Measurements from ENCODE around the gene PHKG2. TPM values are rescaled to one million over a fixed set of nuclear protein-coding genes. Genes with fewer than 3 reads are reported as not detected.

Gene PHKG2
- polyA plus RNA-seq, 1 donor (not counting 4 experiments of a cell fraction or from before 2014, with no cell fraction given) = 31.8 TPM

- peaks cover 21% of the 10 kb centered on the region for H3K4me1 ChIP-seq (ENCODE audit: control insufficient read depth, extremely low read depth, insufficient read depth, low read length)
- H3K27me3 ChIP-seq (ENCODE audit: control insufficient read depth, extremely low read depth, insufficient read depth, low read length) = no peaks in the 10 kb centered on the region
- no peak overlapping the region for H3K9ac ChIP-seq (ENCODE audit: control insufficient read depth, extremely low read depth, insufficient read depth, low read length)
- H3K9me1 ChIP-seq (ENCODE audit: control insufficient read depth, extremely low read depth, insufficient read depth, low read length) = no peaks in the 10 kb centered on the region
- peaks cover 37% of the 10 kb centered on the region for H3K79me2 ChIP-seq (ENCODE audit: control insufficient read depth, insufficient read depth, low read length)
- DNase-seq (ENCODE audit: low read depth, low spot score) = no peak
- TF ChIP-seq EZH2 (IDR thresholded peaks at IDR 0.05; ENCODE audit: low read length) = no peak
- TF ChIP-seq CTCF (optimal IDR thresholded peaks at IDR 0.05 in 1 of 3, IDR thresholded peaks at IDR 0.05 in 1 of 3, conservative IDR thresholded peaks at IDR 0.05 in 1 of 3; ENCODE audit: extremely low read depth in 1 of 3, insufficient read depth in 2 of 3, low read length in 3 of 3) = no peak
- H3K36me3 ChIP-seq (ENCODE audit: control insufficient read depth in 2 of 2, extremely low read depth in 1 of 2, insufficient read depth in 2 of 2, low read length in 2 of 2) = peaks cover 19 to 37% of the 10 kb centered on the region in 2 experiments
- H2AFZ ChIP-seq (ENCODE audit: control insufficient read depth, low read length) = no peak overlapping the region
- no peak for FAIRE-seq
- dilution Hi-C loops (cut with MboI; ENCODE audit: extremely low pct_ligation_motif_present, low sequenced_read_pairs) = no loop called here
- H3K9me3 ChIP-seq (ENCODE audit: control insufficient read depth, low read depth, low read length) = no peaks in the 10 kb centered on the region
- peaks cover 4% of the 10 kb centered on the region for H4K20me1 ChIP-seq (ENCODE audit: control insufficient read depth, extremely low read depth, insufficient read depth, low read length)
- H3K27ac ChIP-seq (ENCODE audit: control insufficient read depth, insufficient read depth, low read length) = peak overlapping the region; percentile 65
- no peak overlapping the region for H3K4me3 ChIP-seq (ENCODE audit: control insufficient read depth in 2 of 3, extremely low read depth in 1 of 3, insufficient read depth in 2 of 3, low read depth in 1 of 3, low read length in 3 of 3)
- no peak overlapping the region for H3K4me2 ChIP-seq (ENCODE audit: control insufficient read depth, extremely low read depth, insufficient read depth, low read depth, low read length)
Observed at GRCh38 chr16:30746638-30747175, 1.5 kb upstream of the PHKG2 start.

- TF ChIP-seq EZH2 (IDR thresholded peaks at IDR 0.05; ENCODE audit: low read length) (no peak), CTCF (optimal IDR thresholded peaks at IDR 0.05 in 1 of 3, IDR thresholded peaks at IDR 0.05 in 1 of 3, conservative IDR thresholded peaks at IDR 0.05 in 1 of 3; ENCODE audit: extremely low read depth in 1 of 3, insufficient read depth in 2 of 3, low read length in 3 of 3) (no peak)
- Histone ChIP-seq H3K4me3 (ENCODE audit: control insufficient read depth in 2 of 3, extremely low read depth in 1 of 3, insufficient read depth in 2 of 3, low read depth in 1 of 3, low read length in 3 of 3) (peak overlapping the region in 1 of 3 experiments; percentile 65), H3K4me1 (ENCODE audit: control insufficient read depth, extremely low read depth, insufficient read depth, low read length) (peaks cover 15% of the 10 kb centered on the region), H3K9ac (ENCODE audit: control insufficient read depth, extremely low read depth, insufficient read depth, low read length) (peak overlapping the region; percentile 69), H3K79me2 (ENCODE audit: control insufficient read depth, insufficient read depth, low read length) (peaks cover 34% of the 10 kb centered on the region), H3K9me3 (ENCODE audit: control insufficient read depth, low read depth, low read length) (no peaks in the 10 kb centered on the region), H3K27ac (ENCODE audit: control insufficient read depth, insufficient read depth, low read length) (peak overlapping the region; percentile 65), H2AFZ (ENCODE audit: control insufficient read depth, low read length) (no peak overlapping the region), H3K4me2 (ENCODE audit: control insufficient read depth, extremely low read depth, insufficient read depth, low read depth, low read length) (peak overlapping the region; percentile 73), H3K36me3 (ENCODE audit: control insufficient read depth in 2 of 2, extremely low read depth in 1 of 2, insufficient read depth in 2 of 2, low read length in 2 of 2) (peaks cover 21 to 37% of the 10 kb centered on the region in 2 experiments), H3K27me3 (ENCODE audit: control insufficient read depth, extremely low read depth, insufficient read depth, low read length) (no peaks in the 10 kb centered on the region), H4K20me1 (ENCODE audit: control insufficient read depth, extremely low read depth, insufficient read depth, low read length) (peaks cover 4% of the 10 kb centered on the region), H3K9me1 (ENCODE audit: control insufficient read depth, extremely low read depth, insufficient read depth, low read length) (no peaks in the 10 kb centered on the region)
- DNase-seq (ENCODE audit: low read depth, low spot score) (no peak), FAIRE-seq (peak; percentile 26)
- dilution Hi-C loops (cut with MboI; ENCODE audit: extremely low pct_ligation_motif_present, low sequenced_read_pairs) = no loop called here
Observed at GRCh38 chr16:30747331-30747730, 894 bp upstream of the PHKG2 start.

Data from keratinocyte (primary cell).